ENCODE results near the gene CD68. TPM values are rescaled to one million over a fixed set of nuclear protein-coding genes. Genes with fewer than 3 reads are reported as not detected.
A peak's percentile ranks its signal among the peaks of the same experiment; 100 is the strongest.

Gene CD68
- total RNA-seq, 6 experiments from 2014 or later = 46.6 to 71.7 (median 68.5) TPM

- H3K27ac Mint-ChIP-seq = no peak overlapping the region
- H3K36me3 Mint-ChIP-seq (ENCODE audit: low read depth) = peaks cover 38% of the 10 kb centered on the region
- peaks cover 16% of the 10 kb centered on the region for H3K4me1 Mint-ChIP-seq (ENCODE audit: low read depth)
- no peak overlapping the region for H3K4me3 Mint-ChIP-seq
- H3K9me3 Mint-ChIP-seq = no peaks in the 10 kb centered on the region
- DNase-seq = no peak
- peaks cover 2% of the 10 kb centered on the region; the same call in 1 of the 2 replicates for H3K27me3 Mint-ChIP-seq (ENCODE audit: insufficient read depth)
- no peak for TF ChIP-seq CTCF (IDR thresholded peaks at IDR 0.05)
Observed at GRCh38 chr17:7606280-7606679, 26.8 kb downstream of the CD68 start.

DNA sequence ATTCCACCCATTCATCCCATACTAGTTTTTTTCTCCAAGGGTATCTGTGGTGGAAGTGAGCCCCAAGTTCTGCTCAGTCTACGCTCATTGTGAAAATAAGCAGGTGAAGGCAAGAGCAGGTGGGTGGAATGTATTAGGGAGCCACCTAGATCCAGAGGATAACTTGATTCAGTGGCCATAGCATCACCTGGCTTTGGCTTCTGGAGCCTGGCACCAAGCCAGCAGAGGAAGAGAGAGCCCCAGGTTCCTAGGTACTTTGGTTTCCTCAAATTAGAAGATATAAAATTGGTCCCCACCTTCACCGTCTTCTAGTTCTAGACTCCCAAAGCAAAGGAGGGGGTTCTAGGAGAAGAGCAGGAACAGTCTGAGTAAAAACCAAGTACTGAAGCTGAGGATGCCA, 31.2 kb downstream of the CD68 start:
- H3K9me3 Mint-ChIP-seq = no peaks in the 10 kb centered on the region
- TF ChIP-seq CTCF (IDR thresholded peaks at IDR 0.05) = no peak
- no peak overlapping the region for H3K4me3 Mint-ChIP-seq
- H3K4me1 Mint-ChIP-seq (ENCODE audit: low read depth) = peaks cover 41% of the 10 kb centered on the region
- peaks cover 40% of the 10 kb centered on the region for H3K36me3 Mint-ChIP-seq (ENCODE audit: low read depth)
- no peak for DNase-seq
- peak overlapping the region; percentile 65; the same call in 1 of the 2 replicates for H3K27ac Mint-ChIP-seq
- H3K27me3 Mint-ChIP-seq (ENCODE audit: insufficient read depth) = peaks cover 4% of the 10 kb centered on the region; the same call in 1 of the 2 replicates

DNA sequence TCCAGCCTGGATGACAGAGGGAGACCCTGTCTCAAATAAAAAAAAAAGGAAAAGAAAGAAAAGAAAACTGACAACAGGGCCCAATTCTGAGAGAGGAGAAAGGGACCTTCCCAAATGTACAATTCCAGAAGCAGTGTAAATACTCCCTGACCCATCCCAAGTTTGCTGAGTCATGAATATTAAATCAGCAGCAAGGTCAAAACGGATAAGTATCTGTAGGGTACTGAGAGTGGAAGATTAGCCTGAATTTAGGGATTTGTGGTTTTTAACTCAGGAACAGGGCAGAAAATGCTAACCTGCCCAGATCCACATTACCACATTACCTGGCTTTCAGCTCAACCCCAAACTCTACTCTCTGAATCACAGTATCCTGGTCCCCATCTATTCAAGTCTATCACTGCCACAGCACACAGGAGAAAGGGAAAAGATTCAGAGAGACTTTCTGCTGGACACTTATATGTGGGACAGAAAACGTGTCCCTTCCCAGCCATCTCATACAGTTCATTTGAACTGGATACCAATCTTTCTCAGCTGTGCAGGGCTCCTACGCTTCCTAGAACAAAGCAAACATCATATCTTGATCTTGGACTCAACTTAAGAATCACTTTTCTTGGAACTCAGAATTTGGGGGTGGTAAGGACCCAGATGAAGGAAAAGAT, 32.3 kb downstream of the CD68 start:
- peaks cover 4% of the 10 kb centered on the region; the same call in 1 of the 2 replicates for H3K27me3 Mint-ChIP-seq (ENCODE audit: insufficient read depth)
- peaks cover 41% of the 10 kb centered on the region for H3K4me1 Mint-ChIP-seq (ENCODE audit: low read depth)
- H3K4me3 Mint-ChIP-seq = peak overlapping the region; percentile 91
- no peak for DNase-seq
- H3K36me3 Mint-ChIP-seq (ENCODE audit: low read depth) = peaks cover 31% of the 10 kb centered on the region
- peak overlapping the region; percentile 63 for H3K27ac Mint-ChIP-seq
- TF ChIP-seq CTCF (IDR thresholded peaks at IDR 0.05) = no peak
- H3K9me3 Mint-ChIP-seq = no peaks in the 10 kb centered on the region

- Mint-ChIP-seq H3K4me1 (ENCODE audit: low read depth) (peaks cover 41% of the 10 kb centered on the region), H3K36me3 (ENCODE audit: low read depth) (peaks cover 31% of the 10 kb centered on the region), H3K27me3 (ENCODE audit: insufficient read depth) (peaks cover 4% of the 10 kb centered on the region; the same call in 1 of the 2 replicates), H3K27ac (peak overlapping the region; percentile 63), H3K4me3 (peak overlapping the region; percentile 91), H3K9me3 (no peaks in the 10 kb centered on the region)
- TF ChIP-seq CTCF (IDR thresholded peaks at IDR 0.05) = no peak
- no peak for DNase-seq
Observed at GRCh38 chr17:7612294-7612640, 32.8 kb downstream of the CD68 start.

DNA sequence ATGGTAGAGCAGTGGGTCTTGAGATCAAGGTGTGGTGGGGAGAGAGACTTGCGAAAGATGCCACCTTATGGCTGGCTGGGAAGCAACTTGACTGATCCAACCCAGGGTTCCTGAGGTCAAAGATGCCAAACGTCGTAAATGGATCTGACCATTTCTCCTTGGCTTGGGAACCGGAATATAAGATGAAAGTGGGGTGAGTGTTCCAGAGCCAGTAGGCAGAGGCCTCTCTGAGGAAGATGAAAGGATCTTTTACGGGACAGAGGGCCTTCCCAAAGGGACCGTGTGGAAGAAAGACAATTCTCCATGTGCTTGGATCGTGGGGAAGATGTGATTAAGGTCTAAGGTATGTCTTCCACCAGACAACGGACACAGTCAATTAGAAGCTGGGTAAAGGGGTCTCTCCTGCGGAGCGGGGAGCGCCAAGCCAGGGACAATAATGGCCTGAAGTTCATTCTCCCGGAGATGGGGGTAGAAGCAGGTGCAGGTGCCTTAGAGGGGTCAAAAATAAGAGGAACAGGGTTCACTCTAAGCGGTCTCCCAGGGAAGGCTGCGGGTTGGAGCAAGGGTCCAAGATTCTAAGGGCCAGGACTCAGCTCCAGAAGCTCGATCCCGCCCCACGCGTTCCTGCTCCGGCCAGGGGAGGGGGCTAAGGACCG, 34.5 kb downstream of the CD68 start:
- H3K36me3 Mint-ChIP-seq (ENCODE audit: low read depth) = peaks cover 31% of the 10 kb centered on the region
- peaks cover 4% of the 10 kb centered on the region; the same call in 1 of the 2 replicates for H3K27me3 Mint-ChIP-seq (ENCODE audit: insufficient read depth)
- peaks cover 41% of the 10 kb centered on the region for H3K4me1 Mint-ChIP-seq (ENCODE audit: low read depth)

More for the DNA sequence above, 34.5 kb downstream of the CD68 start:
- Mint-ChIP-seq H3K9me3 (no peaks in the 10 kb centered on the region), H3K27ac (peak overlapping the region; percentile 88), H3K4me3 (peak overlapping the region; percentile 91)
- DNase-seq = peak; percentile 40
- TF ChIP-seq CTCF (IDR thresholded peaks at IDR 0.05) = no peak
